Myocyte (in vitro differentiated cells): ENCODE data around the gene EMID1. TPM values are rescaled to one million over a fixed set of nuclear protein-coding genes. Genes with fewer than 3 reads are reported as not detected.

Source experiments
- DNase-seq: peaks from one replicate; pipeline ENCODE4 v3.0.0-alpha.2; 2012; ENCODE audit warnings: low read depth
- total RNA-seq: library from RNA; depleted of rRNA; stranded (reverse); fragments of >200 nt; gene quantifications from 2 replicates; pipeline ENCODE4 v1.2.3, GENCODE V29; 2014

Gene EMID1
- total RNA-seq, 1 donor from 2014 or later, result 2.3 TPM

- no peak for DNase-seq
Observed at GRCh38 chr22:29277927-29278326, 72.2 kb downstream of the EMID1 start.

- no peak for DNase-seq
Observed at GRCh38 chr22:29284196-29284595, 78.5 kb downstream of the EMID1 start.

GRCh38 chr22:29288837-29289236 is 83.1 kb downstream of the EMID1 start:
- no peak for DNase-seq

GRCh38 chr22:29290061-29290460 is 84.4 kb downstream of the EMID1 start:
- DNase-seq, result no peak

- no peak for DNase-seq
Observed at GRCh38 chr22:29291215-29291614, 85.5 kb downstream of the EMID1 start.

- DNase-seq, result no peak
Observed at GRCh38 chr22:29292379-29292778, 86.7 kb downstream of the EMID1 start.

- no peak for DNase-seq
Observed at GRCh38 chr22:29298641-29299040, 92.9 kb downstream of the EMID1 start.

GRCh38 chr22:29299136-29299900 is 93.6 kb downstream of the EMID1 start:
- no peak for DNase-seq

- no peak for DNase-seq
Observed at GRCh38 chr22:29300467-29300806, 94.7 kb downstream of the EMID1 start.

- no peak for DNase-seq
Observed at GRCh38 chr22:29300807-29301601, 95.3 kb downstream of the EMID1 start.

GRCh38 chr22:29301716-29302401 is 96.2 kb downstream of the EMID1 start:
- no peak for DNase-seq

GRCh38 chr22:29302402-29302680 is 96.6 kb downstream of the EMID1 start:
- DNase-seq, result no peak

- DNase-seq, result peak; percentile 54
Observed at GRCh38 chr22:29302681-29303465, 97.2 kb downstream of the EMID1 start.

GRCh38 chr22:29305836-29306174 is 100.1 kb downstream of the EMID1 start:
- no peak for DNase-seq

GRCh38 chr22:29306175-29306834 is 100.6 kb downstream of the EMID1 start, which contains the start of gene GAS2L1:
Gene GAS2L1 (plus strand): TSS chr22:29306650. CDS start chr22:29308106, 1,456 bp downstream.
- peak; percentile 85 for DNase-seq

GRCh38 chr22:29306835-29307595 is 101.3 kb downstream of the EMID1 start:
- DNase-seq, result peak; percentile 84

- DNase-seq, result peak; percentile 62
Observed at GRCh38 chr22:29307596-29308147, 102.0 kb downstream of the EMID1 start.

GRCh38 chr22:29308148-29308790 is 102.6 kb downstream of the EMID1 start:
- no peak for DNase-seq

GRCh38 chr22:29308791-29309262 is 103.1 kb downstream of the EMID1 start:
- peak; percentile 58 for DNase-seq
